Astrocyte (in vitro differentiated cells and primary cell): ENCODE measurements around the gene SLC9A7. TPM values are rescaled to one million over a fixed set of nuclear protein-coding genes. Genes with fewer than 3 reads are reported as not detected.
A peak's percentile ranks its signal among the peaks of the same experiment; 100 is the strongest.

ENCODE experiments used
- DNase-seq: peaks from one replicate; pipeline ENCODE4 v3.0.0-alpha.2; 2010; ENCODE audit warnings: low read depth
- FAIRE-seq: peaks from 2 replicates; lab custom pipeline; 2011; peaks lifted over from hg19 to GRCh38; lab: Jason Lieb, UNC
- H2AFZ ChIP-seq: 2 replicates; pipeline ENCODE4 v1.6.0; 2012; ENCODE audit warnings: low read depth, low read length, inconsistent platforms
- H3K27ac ChIP-seq: 2 replicates; pipeline ENCODE4 v1.5.1; 2011; ENCODE audit warnings: low read depth, low read length, inconsistent platforms
- H3K27me3 ChIP-seq: 2 replicates; pipeline ENCODE4 v1.6.0; 2011; ENCODE audit warnings: low read length, inconsistent platforms; ENCODE audit not compliant: insufficient read depth
- H3K36me3 ChIP-seq: 2 replicates; pipeline ENCODE4 v1.5.1; 2011; ENCODE audit warnings: low read length, inconsistent platforms; ENCODE audit not compliant: insufficient read depth
- H3K4me1 ChIP-seq: 2 replicates; pipeline ENCODE4 v1.5.1; 2011; ENCODE audit warnings: low read length, inconsistent platforms; ENCODE audit not compliant: insufficient read depth
- H3K4me2 ChIP-seq: 2 replicates; pipeline ENCODE4 v1.6.0; 2012; ENCODE audit warnings: low read length, inconsistent platforms
- H3K4me3 ChIP-seq: 2 replicates; pipeline ENCODE4 v1.5.1; 2011; ENCODE audit warnings: low read depth, mild to moderate bottlenecking, low read length, inconsistent platforms; ENCODE audit not compliant: insufficient read depth
- H3K79me2 ChIP-seq: 2 replicates; pipeline ENCODE4 v1.6.0; 2012; ENCODE audit warnings: mild to moderate bottlenecking, low read length, inconsistent platforms; ENCODE audit not compliant: insufficient read depth
- H3K9ac ChIP-seq: 2 replicates; pipeline ENCODE4 v1.6.0; 2012; ENCODE audit warnings: mild to moderate bottlenecking, low read length, inconsistent platforms
- H3K9me3 ChIP-seq: 2 replicates; pipeline ENCODE4 v1.5.1; 2012; ENCODE audit warnings: low read depth, mild to moderate bottlenecking, low read length, inconsistent platforms; ENCODE audit not compliant: insufficient read depth
- H4K20me1 ChIP-seq: 2 replicates; pipeline ENCODE4 v1.6.0; 2012; ENCODE audit warnings: low read length, inconsistent platforms; ENCODE audit not compliant: insufficient read depth
- H3K27ac Mint-ChIP-seq: one replicate; pipeline ENCODE4 v1.8.0; 2021; ENCODE audit warnings: mild to moderate bottlenecking, mixed read lengths; ENCODE audit not compliant: unreplicated experiment
- H3K27me3 Mint-ChIP-seq: one replicate; pipeline ENCODE4 v1.8.0; 2021; ENCODE audit warnings: low read depth, mixed read lengths; ENCODE audit not compliant: unreplicated experiment
- H3K36me3 Mint-ChIP-seq: one replicate; pipeline ENCODE4 v1.8.0; 2021; ENCODE audit warnings: low read depth, mixed read lengths; ENCODE audit not compliant: unreplicated experiment
- H3K4me1 Mint-ChIP-seq: one replicate; pipeline ENCODE4 v1.8.0; 2021; ENCODE audit warnings: low read depth, mixed read lengths; ENCODE audit not compliant: unreplicated experiment
- H3K4me3 Mint-ChIP-seq: one replicate; pipeline ENCODE4 v1.8.0; 2021; ENCODE audit warnings: mild to moderate bottlenecking, moderate library complexity, mixed read lengths; ENCODE audit not compliant: unreplicated experiment
- H3K9me3 Mint-ChIP-seq: one replicate; pipeline ENCODE4 v1.8.0; 2021; ENCODE audit warnings: mild to moderate bottlenecking, mixed read lengths; ENCODE audit not compliant: unreplicated experiment
- EZH2 ChIP-seq: IDR thresholded peaks from 2 replicates; pipeline ENCODE4 v1.6.1; 2012; ENCODE audit warnings: mild to moderate bottlenecking, low read length, inconsistent platforms; ENCODE audit not compliant: insufficient read depth
- total RNA-seq: library from RNA; stranded (reverse); gene quantifications from 2 replicates; pipeline ENCODE4 v1.2.1, GENCODE V29; 2021
- TF ChIP-seq, protein P1 (sequence below): IDR thresholded peaks from 2 replicates; pipeline ENCODE4 v1.5.1; 2011; ENCODE audit warnings: low read depth, mild to moderate bottlenecking, inconsistent platforms, low read length, moderate library complexity; ENCODE audit not compliant: insufficient read depth

SLC9A7 gene
- total RNA-seq, 1 donor from 2014 or later: 21.0 TPM

DNA sequence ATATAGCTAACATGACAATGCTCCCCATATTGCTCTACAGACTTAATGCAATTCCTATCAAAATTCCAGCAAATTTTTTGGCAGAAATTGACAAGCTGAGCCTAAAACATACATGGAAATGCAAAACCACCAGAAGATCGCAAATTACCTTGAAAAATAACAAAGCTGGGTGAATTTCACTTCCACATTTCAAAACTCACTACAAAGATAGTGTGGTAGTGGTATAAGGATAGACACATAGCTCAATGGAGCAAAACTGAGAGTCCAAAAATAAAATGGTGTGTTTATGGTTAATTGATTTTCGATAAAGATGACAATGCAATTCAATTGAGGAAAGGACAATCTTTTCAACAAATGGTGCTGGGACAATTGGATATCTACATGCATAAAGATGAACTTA lies 65.8 kb downstream of the SLC9A7 start:
- Histone ChIP-seq H4K20me1 (no peaks in the 10 kb centered on the region), H3K4me3 (no peak overlapping the region), H3K9ac (no peak overlapping the region), H3K9me3 (no peaks in the 10 kb centered on the region), H2AFZ (no peak overlapping the region), H3K27me3 (no peaks in the 10 kb centered on the region), H3K79me2 (no peaks in the 10 kb centered on the region), H3K27ac (no peak overlapping the region), H3K36me3 (no peaks in the 10 kb centered on the region), H3K4me1 (no peaks in the 10 kb centered on the region), H3K4me2 (no peak overlapping the region)
- no peaks in the 10 kb centered on the region for H3K9me3 Mint-ChIP-seq
- no peak for TF ChIP-seq EZH2
- TF ChIP-seq, protein P1, sequence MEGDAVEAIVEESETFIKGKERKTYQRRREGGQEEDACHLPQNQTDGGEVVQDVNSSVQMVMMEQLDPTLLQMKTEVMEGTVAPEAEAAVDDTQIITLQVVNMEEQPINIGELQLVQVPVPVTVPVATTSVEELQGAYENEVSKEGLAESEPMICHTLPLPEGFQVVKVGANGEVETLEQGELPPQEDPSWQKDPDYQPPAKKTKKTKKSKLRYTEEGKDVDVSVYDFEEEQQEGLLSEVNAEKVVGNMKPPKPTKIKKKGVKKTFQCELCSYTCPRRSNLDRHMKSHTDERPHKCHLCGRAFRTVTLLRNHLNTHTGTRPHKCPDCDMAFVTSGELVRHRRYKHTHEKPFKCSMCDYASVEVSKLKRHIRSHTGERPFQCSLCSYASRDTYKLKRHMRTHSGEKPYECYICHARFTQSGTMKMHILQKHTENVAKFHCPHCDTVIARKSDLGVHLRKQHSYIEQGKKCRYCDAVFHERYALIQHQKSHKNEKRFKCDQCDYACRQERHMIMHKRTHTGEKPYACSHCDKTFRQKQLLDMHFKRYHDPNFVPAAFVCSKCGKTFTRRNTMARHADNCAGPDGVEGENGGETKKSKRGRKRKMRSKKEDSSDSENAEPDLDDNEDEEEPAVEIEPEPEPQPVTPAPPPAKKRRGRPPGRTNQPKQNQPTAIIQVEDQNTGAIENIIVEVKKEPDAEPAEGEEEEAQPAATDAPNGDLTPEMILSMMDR: no peak
- no peaks in the 10 kb centered on the region for H3K36me3 Mint-ChIP-seq
- H3K4me1 Mint-ChIP-seq: no peaks in the 10 kb centered on the region
- FAIRE-seq: peak; percentile 47
- H3K4me3 Mint-ChIP-seq: no peak overlapping the region
- H3K27ac Mint-ChIP-seq: no peak overlapping the region
- no peak for DNase-seq
- H3K27me3 Mint-ChIP-seq: no peaks in the 10 kb centered on the region

DNA sequence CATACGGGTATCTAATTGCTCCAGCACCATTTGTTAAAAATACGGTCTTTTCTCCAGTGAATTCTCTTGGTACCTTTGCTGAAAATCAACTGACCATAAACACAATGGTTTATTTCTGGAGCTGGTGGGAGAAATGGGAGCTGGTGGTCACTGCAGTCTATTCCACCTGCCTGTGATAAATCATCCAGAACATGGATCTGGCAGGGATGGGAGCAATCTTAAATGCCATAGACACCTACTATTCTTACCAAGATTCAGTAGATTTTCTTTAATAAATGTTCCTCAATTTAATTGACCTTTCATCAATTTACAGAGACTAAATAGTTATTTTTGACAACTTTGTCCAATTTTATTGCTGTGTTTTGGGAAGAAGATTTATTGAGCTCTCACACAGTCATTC lies 68.1 kb downstream of the SLC9A7 start:
- FAIRE-seq: no peak

DNA sequence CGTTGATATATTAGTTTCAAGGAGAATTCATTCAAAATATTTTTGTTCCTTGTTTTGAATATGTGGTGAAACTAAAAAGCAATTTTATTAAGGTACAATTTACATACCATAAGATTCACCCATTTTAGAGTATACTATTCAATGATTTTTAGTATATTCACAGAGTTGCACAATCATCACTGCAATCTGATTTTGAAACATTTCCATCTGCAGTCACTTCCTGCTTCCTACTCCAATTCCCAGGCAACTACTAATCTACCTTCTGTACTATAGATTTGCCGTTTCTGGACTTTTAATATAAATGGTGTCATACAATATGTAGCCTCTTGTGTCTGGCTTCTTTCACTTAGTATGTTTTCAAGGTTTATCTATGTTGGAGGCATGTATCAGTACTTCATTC lies 71.3 kb downstream of the SLC9A7 start:
- Histone ChIP-seq H4K20me1 (peaks cover 10% of the 10 kb centered on the region), H3K79me2 (no peaks in the 10 kb centered on the region), H2AFZ (no peak overlapping the region), H3K36me3 (no peaks in the 10 kb centered on the region), H3K9ac (no peak overlapping the region), H3K4me2 (no peak overlapping the region), H3K27me3 (no peaks in the 10 kb centered on the region), H3K9me3 (no peaks in the 10 kb centered on the region), H3K4me3 (no peak overlapping the region), H3K27ac (no peak overlapping the region), H3K4me1 (no peaks in the 10 kb centered on the region)
- Mint-ChIP-seq H3K27me3 (no peaks in the 10 kb centered on the region), H3K27ac (no peak overlapping the region), H3K9me3 (no peaks in the 10 kb centered on the region), H3K4me1 (peaks cover 4% of the 10 kb centered on the region), H3K36me3 (no peaks in the 10 kb centered on the region), H3K4me3 (no peak overlapping the region)
- FAIRE-seq (no peak), DNase-seq (no peak)
- TF ChIP-seq EZH2: no peak
- TF ChIP-seq, protein P1: no peak

More for the DNA sequence above, 68.1 kb downstream of the SLC9A7 start:
- Histone ChIP-seq H3K27me3 (no peaks in the 10 kb centered on the region), H3K4me1 (no peaks in the 10 kb centered on the region), H3K27ac (no peak overlapping the region), H3K79me2 (no peaks in the 10 kb centered on the region), H4K20me1 (peaks cover 6% of the 10 kb centered on the region), H2AFZ (no peak overlapping the region), H3K4me3 (no peak overlapping the region), H3K4me2 (no peak overlapping the region), H3K36me3 (no peaks in the 10 kb centered on the region), H3K9me3 (no peaks in the 10 kb centered on the region), H3K9ac (no peak overlapping the region)
- no peak for TF ChIP-seq EZH2
- TF ChIP-seq, protein P1: no peak
- no peak for DNase-seq
- no peak overlapping the region for H3K4me3 Mint-ChIP-seq
- no peaks in the 10 kb centered on the region for H3K27me3 Mint-ChIP-seq
- no peaks in the 10 kb centered on the region for H3K9me3 Mint-ChIP-seq
- H3K36me3 Mint-ChIP-seq: no peaks in the 10 kb centered on the region
- H3K4me1 Mint-ChIP-seq: no peaks in the 10 kb centered on the region
- H3K27ac Mint-ChIP-seq: no peak overlapping the region
